ENCODE results near the gene CAMKMT. TPM values are rescaled to one million over a fixed set of nuclear protein-coding genes. Genes with fewer than 3 reads are reported as not detected.

CAMKMT gene
- total RNA-seq, 6 donors from 2014 or later, result 7.7 to 17.8 (median 12.2) TPM

- H3K9me3 ChIP-seq, result no peaks in the 10 kb centered on the region
- H3K4me3 ChIP-seq, result no peak overlapping the region
- H3K36me3 ChIP-seq, result peaks cover 0 to 5% (median 0%) of the 10 kb centered on the region in 4 donors
- no peaks in the 10 kb centered on the region for H3K4me1 ChIP-seq
- DNase-seq (no peak), ATAC-seq (ENCODE audit: low FRiP score in 2 of 2) (no peak)
- no peak for TF ChIP-seq POLR2A (IDR thresholded peaks at IDR 0.05)
- no peak for TF ChIP-seq EP300 (IDR thresholded peaks at IDR 0.05)
- no peak for TF ChIP-seq CTCF (IDR thresholded peaks at IDR 0.05)
- TF ChIP-seq POLR2AphosphoS5 (IDR thresholded peaks at IDR 0.05), result no peak
- H3K27ac ChIP-seq, result no peak overlapping the region
- 89 to 94% methylated on average over 2 of the region's 2 CpGs for WGBS, 2 donors
- no peaks in the 10 kb centered on the region for H3K27me3 ChIP-seq
Measured at GRCh38 chr2:44546459-44547127, 184.8 kb downstream of the CAMKMT start.

DNA sequence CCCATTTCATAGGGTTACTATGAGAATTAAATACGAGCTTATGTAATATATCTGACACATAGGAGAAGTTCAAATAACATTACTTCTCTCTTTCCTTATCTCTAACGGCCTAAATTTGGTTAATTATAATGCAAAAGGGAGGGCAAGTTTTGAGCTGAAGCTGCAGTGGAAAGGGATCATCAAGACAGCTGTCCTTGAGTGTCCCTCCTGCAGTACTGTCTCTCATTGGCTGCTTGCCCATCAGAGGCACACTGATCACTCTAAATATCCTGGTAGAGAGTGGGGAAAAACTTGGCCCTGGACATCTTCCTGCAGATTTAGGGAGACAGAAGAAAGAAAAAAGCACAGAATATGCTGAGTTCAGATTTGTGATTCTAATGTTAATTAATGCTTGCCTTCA, 186.0 kb downstream of the CAMKMT start:
- H3K27me3 ChIP-seq, result no peaks in the 10 kb centered on the region
- no peak overlapping the region for H3K4me3 ChIP-seq
- H3K36me3 ChIP-seq, result peaks cover 0 to 5% (median 0%) of the 10 kb centered on the region in 4 donors
- DNase-seq, result no peak
- no peaks in the 10 kb centered on the region for H3K9me3 ChIP-seq
- no peak for ATAC-seq (ENCODE audit: low FRiP score in 2 of 2)
- no peak overlapping the region for H3K27ac ChIP-seq
- no peaks in the 10 kb centered on the region for H3K4me1 ChIP-seq
- TF ChIP-seq EP300 (IDR thresholded peaks at IDR 0.05) (no peak), CTCF (IDR thresholded peaks at IDR 0.05) (no peak), POLR2AphosphoS5 (IDR thresholded peaks at IDR 0.05) (no peak), POLR2A (IDR thresholded peaks at IDR 0.05) (no peak)
- 61 to 63% methylated on average over 2 of the region's 2 CpGs for WGBS, 2 donors

GRCh38 chr2:44548221-44549098, 186.7 kb downstream of the CAMKMT start:
- no peaks in the 10 kb centered on the region for H3K4me1 ChIP-seq
- H3K4me3 ChIP-seq, result no peak overlapping the region
- TF ChIP-seq CTCF (IDR thresholded peaks at IDR 0.05) (no peak), EP300 (IDR thresholded peaks at IDR 0.05) (no peak), POLR2A (IDR thresholded peaks at IDR 0.05) (no peak), POLR2AphosphoS5 (IDR thresholded peaks at IDR 0.05) (no peak)
- H3K36me3 ChIP-seq, result peaks cover 0 to 5% (median 0%) of the 10 kb centered on the region in 4 donors
- no peak for ATAC-seq (ENCODE audit: low FRiP score in 2 of 2)
- H3K9me3 ChIP-seq, result no peaks in the 10 kb centered on the region
- DNase-seq, result no peak
- 92 to 93% methylated on average over 8 of the region's 8 CpGs for WGBS, 2 donors
- H3K27me3 ChIP-seq, result no peaks in the 10 kb centered on the region
- H3K27ac ChIP-seq, result no peak overlapping the region

GRCh38 chr2:44549099-44549471, 187.3 kb downstream of the CAMKMT start:
- no peaks in the 10 kb centered on the region for H3K27me3 ChIP-seq
- peaks cover 0 to 5% (median 0%) of the 10 kb centered on the region in 4 donors for H3K36me3 ChIP-seq
- WGBS, 2 donors, result 94% methylated on average over 1 of the region's 1 CpG
- no peaks in the 10 kb centered on the region for H3K4me1 ChIP-seq
- H3K4me3 ChIP-seq, result no peak overlapping the region
- H3K27ac ChIP-seq, result no peak overlapping the region
- TF ChIP-seq POLR2A (IDR thresholded peaks at IDR 0.05), result no peak
- no peak for TF ChIP-seq CTCF (IDR thresholded peaks at IDR 0.05)
- TF ChIP-seq POLR2AphosphoS5 (IDR thresholded peaks at IDR 0.05), result no peak
- TF ChIP-seq EP300 (IDR thresholded peaks at IDR 0.05), result no peak
- DNase-seq (no peak), ATAC-seq (ENCODE audit: low FRiP score in 2 of 2) (no peak)
- no peaks in the 10 kb centered on the region for H3K9me3 ChIP-seq
